ENCODE measurements around the gene MCM8. TPM values are rescaled to one million over a fixed set of nuclear protein-coding genes. Genes with fewer than 3 reads are reported as not detected.
A peak's percentile ranks its signal among the peaks of the same experiment; 100 is the strongest.

Gene MCM8
- total RNA-seq, 4 donors from 2014 or later, result 2.6 to 7.2 (median 5.9) TPM

DNA sequence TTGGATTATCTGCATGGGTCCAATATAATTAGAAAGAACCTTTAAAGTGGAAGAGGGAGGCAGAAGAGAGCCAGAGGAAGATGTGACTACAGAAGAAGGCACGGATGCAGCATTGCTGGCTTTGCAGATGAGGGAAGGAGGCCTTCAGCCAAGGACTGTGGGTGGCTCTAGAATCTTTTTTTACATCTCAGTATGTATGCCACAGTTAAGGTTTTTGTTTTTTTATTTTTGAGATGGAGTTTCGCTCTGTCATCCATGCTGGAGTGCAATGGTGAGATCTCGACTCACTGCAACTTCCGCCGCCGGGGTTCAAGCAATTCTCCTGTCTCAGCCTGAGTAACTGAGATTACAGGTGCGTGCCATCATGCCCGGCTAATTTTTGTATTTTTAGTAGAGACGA is 49.3 kb downstream of the MCM8 start:
- H3K27ac ChIP-seq, result no peak overlapping the region
- H3K4me3 ChIP-seq, result no peak overlapping the region
- H3K4me1 ChIP-seq, result peaks cover 0 to 4% (median 0%) of the 10 kb centered on the region in 3 donors
- no peaks in the 10 kb centered on the region for H3K27me3 ChIP-seq
- TF ChIP-seq, protein P1, sequence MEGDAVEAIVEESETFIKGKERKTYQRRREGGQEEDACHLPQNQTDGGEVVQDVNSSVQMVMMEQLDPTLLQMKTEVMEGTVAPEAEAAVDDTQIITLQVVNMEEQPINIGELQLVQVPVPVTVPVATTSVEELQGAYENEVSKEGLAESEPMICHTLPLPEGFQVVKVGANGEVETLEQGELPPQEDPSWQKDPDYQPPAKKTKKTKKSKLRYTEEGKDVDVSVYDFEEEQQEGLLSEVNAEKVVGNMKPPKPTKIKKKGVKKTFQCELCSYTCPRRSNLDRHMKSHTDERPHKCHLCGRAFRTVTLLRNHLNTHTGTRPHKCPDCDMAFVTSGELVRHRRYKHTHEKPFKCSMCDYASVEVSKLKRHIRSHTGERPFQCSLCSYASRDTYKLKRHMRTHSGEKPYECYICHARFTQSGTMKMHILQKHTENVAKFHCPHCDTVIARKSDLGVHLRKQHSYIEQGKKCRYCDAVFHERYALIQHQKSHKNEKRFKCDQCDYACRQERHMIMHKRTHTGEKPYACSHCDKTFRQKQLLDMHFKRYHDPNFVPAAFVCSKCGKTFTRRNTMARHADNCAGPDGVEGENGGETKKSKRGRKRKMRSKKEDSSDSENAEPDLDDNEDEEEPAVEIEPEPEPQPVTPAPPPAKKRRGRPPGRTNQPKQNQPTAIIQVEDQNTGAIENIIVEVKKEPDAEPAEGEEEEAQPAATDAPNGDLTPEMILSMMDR (IDR thresholded peaks at IDR 0.05), result no peak
- no peak for TF ChIP-seq POLR2A (IDR thresholded peaks at IDR 0.05)
- intact Hi-C loops (cut with DNase I), result no loop called here
- no peak for DNase-seq
- H3K9me3 ChIP-seq, result no peaks in the 10 kb centered on the region
- H3K36me3 ChIP-seq, result peaks cover 0 to 8% (median 0%) of the 10 kb centered on the region in 3 donors
- WGBS, 2 donors, result 93 to 95% methylated on average over 9 of the region's 9 CpGs

DNA sequence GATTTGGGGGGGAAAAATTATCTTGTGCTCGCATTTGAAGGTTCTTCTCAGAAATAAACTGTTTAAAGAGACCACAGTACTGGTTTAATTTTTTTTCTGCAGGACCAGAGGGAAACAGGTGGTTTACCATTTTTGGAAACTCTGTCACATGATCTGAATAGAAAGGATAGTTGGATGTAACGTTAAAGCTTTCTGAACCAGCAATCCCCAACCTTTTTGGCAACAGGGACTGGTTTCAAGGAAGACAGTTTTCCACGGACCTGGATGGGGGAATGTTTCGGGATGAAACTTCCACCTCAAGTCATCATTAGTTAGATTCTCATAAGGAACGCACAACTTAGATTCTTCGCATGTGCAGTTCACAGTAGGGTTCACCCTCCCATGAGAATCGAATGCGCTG is 50.4 kb downstream of the MCM8 start:
- Histone ChIP-seq H3K4me1 (peaks cover 0 to 13% (median 5%) of the 10 kb centered on the region in 3 donors), H3K27me3 (no peaks in the 10 kb centered on the region), H3K9me3 (no peaks in the 10 kb centered on the region), H3K4me3 (no peak overlapping the region), H3K36me3 (peaks cover 0 to under 1% (median 0%) of the 10 kb centered on the region in 3 donors), H3K27ac (no peak overlapping the region)
- WGBS, 2 donors, result 80 to 87% methylated on average over 8 of the region's 8 CpGs
- no peak for TF ChIP-seq POLR2A (IDR thresholded peaks at IDR 0.05)
- TF ChIP-seq, protein P1 (IDR thresholded peaks at IDR 0.05), result no peak
- no peak for DNase-seq
- intact Hi-C loops (cut with DNase I), result no loop called here

DNA sequence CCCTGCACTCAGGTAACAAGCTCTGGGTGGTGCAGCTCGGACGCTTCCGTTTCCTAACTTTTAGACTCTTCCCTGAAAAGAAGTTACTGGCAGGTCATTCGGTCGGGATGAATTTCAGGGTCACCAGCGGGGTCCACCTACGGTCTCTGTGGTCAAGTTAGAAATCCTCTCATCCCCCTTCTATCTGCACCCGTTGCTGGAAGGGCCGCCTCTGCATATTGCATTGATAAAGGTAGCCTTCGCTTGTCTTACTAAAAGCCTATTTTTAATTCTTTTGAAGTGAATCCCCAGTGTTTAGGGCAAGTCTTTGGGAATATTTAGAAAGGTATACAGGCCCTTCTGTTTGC is 56.1 kb downstream of the MCM8 start:
- Histone ChIP-seq H3K9me3 (no peaks in the 10 kb centered on the region), H3K27me3 (no peaks in the 10 kb centered on the region), H3K27ac (peak overlapping the region; percentile 71 to 93 (median 91)), H3K36me3 (peaks cover 0 to 20% (median 3%) of the 10 kb centered on the region in 3 donors), H3K4me3 (peak overlapping the region; percentile 59 to 99 (median 87)), H3K4me1 (peaks cover 20 to 45% (median 23%) of the 10 kb centered on the region in 3 donors)
- 0 to 1% methylated on average over 7 to 9 of the region's 10 CpGs for WGBS, 2 donors
- TF ChIP-seq, protein P1 (IDR thresholded peaks at IDR 0.05), result no peak
- TF ChIP-seq POLR2A (IDR thresholded peaks at IDR 0.05), result no peak
- DNase-seq, result no peak
- intact Hi-C loops (cut with DNase I), result no loop called here

DNA sequence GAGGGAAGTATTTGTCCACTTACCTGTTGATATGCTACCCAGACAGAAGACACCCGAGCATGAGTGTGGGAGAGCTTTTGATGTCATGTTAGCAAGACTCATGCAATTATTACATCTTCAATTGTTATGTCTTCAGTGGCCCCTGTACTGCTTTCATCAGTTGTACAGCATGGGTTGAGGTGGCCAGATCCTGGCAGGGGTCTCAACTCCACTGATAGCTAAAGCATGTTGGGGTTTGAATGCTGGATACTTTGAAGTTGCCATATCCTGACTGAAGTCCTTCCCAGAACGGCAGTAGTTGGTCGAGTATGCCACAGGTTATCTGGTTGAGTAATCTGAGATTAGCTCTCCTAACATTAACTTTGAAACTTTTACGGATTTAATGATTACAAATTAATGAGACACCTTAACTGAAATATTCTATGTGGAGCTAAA is 56.7 kb downstream of the MCM8 start:
- peaks cover 20 to 45% (median 23%) of the 10 kb centered on the region in 3 donors for H3K4me1 ChIP-seq
- no peak for TF ChIP-seq POLR2A (IDR thresholded peaks at IDR 0.05)
- TF ChIP-seq, protein P1 (IDR thresholded peaks at IDR 0.05), result no peak
- no peaks in the 10 kb centered on the region for H3K27me3 ChIP-seq
- no peaks in the 10 kb centered on the region for H3K9me3 ChIP-seq
- peaks cover 0 to 26% (median 6%) of the 10 kb centered on the region in 3 donors for H3K36me3 ChIP-seq
- H3K27ac ChIP-seq, result peak overlapping the region in 2 of 4 donors; percentile 12 to 71
- H3K4me3 ChIP-seq, result peak overlapping the region; percentile 59 to 99 (median 87)
- WGBS, 2 donors, result 3 to 13% methylated on average over 4 of the region's 4 CpGs
- no peak for DNase-seq
- intact Hi-C loops (cut with DNase I), result no loop called here

DNA sequence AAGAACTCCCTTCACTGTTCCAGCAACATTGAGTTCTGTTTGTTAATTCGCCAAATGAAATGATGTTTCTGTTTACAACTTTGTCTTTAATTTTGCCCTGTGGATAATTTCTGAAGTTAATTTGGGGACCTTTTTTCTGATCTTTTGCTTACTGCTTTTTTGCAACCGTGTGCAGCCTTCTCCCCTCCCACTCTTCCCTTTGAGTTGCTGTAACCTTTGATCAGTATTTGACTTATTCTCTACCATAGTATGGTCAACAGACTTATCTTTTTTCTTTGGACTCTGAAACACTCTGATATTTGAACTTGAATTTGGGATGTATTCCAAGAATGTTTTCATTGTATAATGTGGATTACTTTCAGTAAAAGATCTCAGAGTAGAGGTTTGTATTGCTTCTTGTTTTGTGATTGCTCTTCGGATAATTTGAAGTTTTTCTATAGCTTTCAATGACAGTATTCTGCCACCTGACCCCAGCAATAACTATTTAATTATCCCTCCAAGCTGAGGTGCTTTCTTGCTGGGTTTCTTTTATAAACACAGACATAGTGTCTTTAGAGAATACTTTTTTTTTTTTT is 57.2 kb downstream of the MCM8 start:
- no peak for TF ChIP-seq POLR2A (IDR thresholded peaks at IDR 0.05)
- TF ChIP-seq, protein P1 (IDR thresholded peaks at IDR 0.05), result no peak
- intact Hi-C loops (cut with DNase I), result no loop called here
- Histone ChIP-seq H3K27ac (peak overlapping the region in 3 of 4 donors; percentile 12 to 59 (median 43)), H3K36me3 (peaks cover 0 to 31% (median 6%) of the 10 kb centered on the region in 3 donors), H3K9me3 (no peaks in the 10 kb centered on the region), H3K27me3 (no peaks in the 10 kb centered on the region), H3K4me3 (peak overlapping the region; percentile 59 to 99 (median 87)), H3K4me1 (peaks cover 20 to 45% (median 23%) of the 10 kb centered on the region in 3 donors)
- WGBS, 2 donors, result 14 to 37% methylated on average over 3 of the region's 3 CpGs
- DNase-seq, result no peak

Measured in esophagus squamous epithelium (tissue), 5 donors.